CD4-positive, alpha-beta T cell treated with Interferon gamma for 1 hour (primary cell): Measurements from ENCODE around the gene RAB11FIP5.
A peak's percentile ranks its signal among the peaks of the same experiment; 100 is the strongest.

Experiments
- DNase-seq: peaks from one replicate; pipeline ENCODE4 v3.0.0-alpha.2; 2020

The RAB11FIP5 gene

DNA sequence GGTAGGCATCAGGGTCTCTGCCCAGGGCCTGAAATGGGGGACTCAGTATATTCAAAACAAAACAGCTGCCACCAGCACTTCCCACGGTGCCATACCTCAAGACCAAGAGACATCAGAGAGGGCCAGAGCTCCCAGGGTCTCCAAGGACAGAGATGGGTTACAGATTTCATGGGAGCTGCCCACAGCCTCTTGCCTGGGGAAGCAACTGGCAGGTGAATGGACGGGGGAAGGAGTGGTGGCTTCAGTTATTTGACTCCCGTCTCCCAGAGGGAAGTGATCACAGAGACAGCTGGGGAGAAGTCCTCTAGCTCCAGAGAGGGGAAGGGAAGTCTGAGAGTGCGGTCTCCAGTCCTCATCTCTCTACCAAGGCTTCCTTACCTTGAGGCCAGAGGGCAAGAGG is 25.4 kb downstream of the RAB11FIP5 start:
- DNase-seq = no peak

DNA sequence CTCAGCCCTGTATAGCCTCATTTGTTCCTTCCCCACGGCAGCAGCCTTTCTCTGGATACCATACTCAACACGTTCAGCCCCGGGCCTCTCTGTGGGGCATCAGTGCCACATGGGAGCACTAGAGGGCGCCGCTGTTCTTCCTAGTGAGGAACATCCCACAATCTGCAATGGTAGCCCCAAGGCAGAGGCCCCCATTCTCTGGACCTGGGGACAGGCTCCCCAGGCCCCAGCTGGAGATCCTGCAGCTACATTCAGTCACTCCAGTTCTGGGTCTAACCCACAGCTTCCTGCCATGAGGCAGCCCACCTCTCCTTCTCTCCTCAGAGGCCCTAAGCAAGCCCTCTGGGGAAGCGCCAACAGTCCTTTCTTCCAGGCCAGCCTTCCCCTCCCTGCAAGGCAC is 27.1 kb downstream of the RAB11FIP5 start:
- DNase-seq = peak; percentile 75

DNA sequence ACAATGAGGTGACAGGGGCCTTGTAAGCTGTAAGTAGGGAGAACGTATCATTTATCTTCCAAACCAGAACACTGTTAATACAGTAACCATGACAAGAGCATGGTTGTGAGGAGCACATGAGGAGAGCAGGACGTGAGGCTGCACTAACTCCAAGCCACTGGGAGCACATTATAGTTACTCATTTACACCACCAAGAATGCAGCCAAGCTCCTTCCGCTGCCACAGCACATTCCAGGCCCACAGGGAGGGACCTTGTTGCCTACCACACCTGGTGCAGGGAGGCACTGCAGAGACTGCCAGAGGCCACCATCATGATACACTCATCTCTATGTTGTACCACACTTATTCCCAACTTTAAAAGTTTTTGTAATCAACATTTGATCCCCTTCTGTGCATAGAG is 27.8 kb downstream of the RAB11FIP5 start:
- DNase-seq = no peak

DNA sequence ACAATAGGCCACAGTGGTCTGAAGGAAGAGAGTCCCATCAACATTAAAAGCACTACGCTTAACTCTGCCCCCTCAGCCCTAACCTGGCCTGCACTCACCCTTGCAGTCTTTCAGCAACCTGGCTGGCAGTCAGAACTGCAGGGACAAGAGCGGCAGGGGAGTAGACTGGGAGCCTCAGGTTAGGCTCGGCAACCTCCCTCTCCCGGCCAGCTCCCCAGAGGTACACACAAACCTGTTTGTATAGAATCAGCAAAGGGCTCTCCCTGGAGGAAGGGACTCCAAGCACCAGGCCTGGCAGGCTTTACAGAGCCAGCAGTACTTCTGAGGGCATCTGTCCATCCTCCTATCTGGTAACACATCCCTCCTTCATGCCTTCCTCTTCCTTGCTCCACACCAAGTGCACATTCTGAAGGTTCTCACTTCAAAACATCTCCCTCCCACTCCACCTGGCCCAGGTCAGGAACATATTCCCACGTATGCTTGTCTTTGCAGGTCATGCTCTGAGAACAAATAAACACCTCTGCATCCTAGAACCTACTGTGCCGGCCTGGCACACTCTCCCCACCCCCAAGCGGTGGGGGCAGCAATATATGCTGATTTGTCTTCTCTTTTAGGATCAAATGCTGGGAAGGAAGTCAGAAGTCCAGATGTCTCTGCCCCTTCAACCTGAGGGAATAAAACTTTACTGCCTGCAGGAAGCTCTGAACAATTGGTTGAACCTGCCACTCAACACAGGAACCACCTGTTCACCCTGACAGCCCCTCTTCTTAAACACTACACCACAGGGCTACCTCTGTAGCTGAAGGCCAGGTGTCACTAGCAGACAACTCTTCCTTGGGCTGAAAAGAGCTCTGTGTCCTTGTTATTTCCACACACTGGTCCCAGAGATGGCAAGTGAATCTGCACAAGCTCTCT is 28.6 kb downstream of the RAB11FIP5 start:
- no peak for DNase-seq

DNA sequence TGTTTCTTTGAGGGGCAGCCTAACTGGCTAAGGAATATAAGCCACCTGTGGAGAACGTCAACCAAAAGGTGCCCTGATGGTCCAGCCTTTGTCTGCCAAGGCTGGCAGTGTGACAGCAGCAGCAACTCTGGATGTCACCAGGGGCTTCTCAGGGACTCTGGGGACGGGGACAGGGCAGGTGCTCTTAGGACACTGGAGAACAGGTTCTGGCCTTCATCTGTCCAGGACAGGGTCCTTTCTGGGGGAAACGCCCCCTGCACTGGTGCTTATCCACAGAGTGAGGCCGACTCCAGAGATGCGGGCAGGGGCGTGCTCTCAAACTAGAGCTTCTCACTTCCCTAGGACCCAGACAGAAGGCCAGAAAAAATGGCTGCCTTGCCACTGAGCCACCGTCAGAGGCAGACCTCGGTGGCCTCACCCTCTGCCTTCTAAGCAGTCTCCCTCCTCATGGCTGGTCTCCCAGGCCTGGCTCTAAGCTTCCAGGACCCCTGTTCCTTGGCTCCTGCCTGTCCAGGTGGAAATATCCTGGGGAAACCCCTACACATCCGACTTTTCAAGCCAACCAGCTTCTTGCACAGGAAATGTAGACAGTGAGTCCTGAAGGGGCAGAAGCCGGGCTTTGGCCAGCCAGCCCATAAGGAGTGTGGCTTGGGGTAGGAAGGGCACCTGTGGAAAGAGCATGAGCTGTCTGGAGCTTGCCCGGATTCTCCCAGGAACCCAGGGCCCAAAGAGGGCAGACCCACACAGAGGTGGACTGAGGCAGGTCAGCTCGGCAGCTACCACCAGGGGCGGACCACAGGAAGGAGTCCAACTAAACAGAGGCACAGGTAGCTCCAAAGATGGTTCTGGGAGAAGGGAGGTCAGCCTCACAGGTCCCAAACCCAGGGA is 30.0 kb downstream of the RAB11FIP5 start:
- no peak for DNase-seq

DNA sequence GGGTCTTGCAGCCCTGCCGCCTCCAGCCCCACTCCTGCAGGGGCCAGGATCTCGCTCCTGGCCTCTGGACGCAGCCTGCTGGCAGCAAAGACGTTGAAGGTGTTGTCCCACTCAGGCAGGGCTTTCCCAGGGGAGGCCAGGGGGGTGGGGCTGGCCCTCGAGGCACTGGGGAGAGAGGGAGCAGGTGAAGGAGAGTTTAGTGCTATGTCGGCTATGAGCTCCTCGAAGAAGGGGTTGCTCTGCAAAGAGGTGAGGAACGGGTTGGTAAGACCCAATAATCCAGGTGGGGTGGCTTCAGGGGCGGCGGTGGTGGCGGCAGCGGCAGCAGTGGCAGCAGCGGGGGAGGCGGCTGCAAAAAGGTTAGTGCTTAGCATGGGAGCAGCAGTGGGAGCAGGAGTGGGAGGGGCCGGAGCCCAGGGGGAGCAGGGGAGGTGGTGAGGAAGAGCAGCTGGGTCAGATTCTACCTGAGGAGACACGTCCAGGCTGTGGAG is 31.5 kb downstream of the RAB11FIP5 start:
- DNase-seq = no peak

DNA sequence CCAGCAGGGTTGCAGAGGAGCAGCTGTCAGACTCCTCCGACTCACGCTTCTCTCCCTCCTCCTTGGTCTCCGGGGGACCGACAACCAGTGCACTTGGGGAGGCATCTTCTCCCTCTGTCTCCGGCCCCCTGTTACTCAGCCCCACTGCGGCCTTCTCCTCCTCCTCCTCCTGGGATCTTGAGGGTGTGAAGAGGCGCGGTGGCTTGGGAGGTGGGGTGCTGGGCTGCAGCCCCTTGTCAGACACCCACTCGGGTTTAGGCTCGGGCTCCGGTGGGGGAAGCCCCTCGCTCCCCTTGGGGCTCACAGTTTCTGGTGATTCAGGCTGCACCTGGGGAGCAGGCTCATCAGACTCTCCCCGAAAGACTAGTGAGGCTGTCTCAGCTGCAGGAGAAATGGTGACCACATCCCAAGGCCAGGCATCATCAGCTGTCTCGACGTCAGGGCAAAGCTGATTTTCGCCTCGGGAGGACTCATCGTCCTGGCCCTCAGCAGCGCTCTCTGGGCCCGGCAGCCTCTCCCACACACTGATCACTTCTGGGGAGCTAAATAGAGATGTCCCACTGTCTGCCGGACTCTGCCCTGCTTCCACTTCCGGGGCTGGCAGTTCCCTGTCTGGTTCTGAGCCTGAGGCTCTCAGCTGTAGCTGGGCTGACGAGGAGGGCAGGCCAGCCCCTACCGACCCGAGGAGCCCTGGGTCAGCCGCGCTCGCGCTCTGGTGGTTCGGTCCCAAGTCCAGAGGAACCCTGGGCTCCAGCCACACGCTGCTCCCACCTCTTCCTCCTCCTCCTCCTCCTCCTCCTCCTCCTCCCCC is 32.2 kb downstream of the RAB11FIP5 start:
- DNase-seq = no peak

DNA sequence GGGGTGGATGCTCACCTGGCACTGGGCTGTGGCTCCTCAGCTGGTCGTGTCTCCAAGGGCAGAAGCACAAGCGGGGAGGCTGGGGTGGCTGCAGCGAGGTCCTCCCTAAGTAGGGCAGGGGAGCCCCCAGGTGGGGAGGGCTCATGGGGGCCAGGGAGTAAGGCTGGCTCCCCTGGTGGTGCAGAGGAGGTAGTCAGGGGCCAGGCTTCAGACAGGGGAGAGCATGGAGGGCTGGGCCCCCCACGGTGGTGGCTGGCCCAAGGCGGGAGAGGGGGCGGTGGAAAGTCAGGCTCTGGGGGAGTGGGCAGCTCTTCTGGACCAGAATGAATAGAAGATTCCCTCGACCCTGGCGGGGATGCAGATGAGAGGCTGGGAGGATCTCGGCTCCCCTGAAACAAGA is 33.1 kb downstream of the RAB11FIP5 start:
- DNase-seq = no peak

DNA sequence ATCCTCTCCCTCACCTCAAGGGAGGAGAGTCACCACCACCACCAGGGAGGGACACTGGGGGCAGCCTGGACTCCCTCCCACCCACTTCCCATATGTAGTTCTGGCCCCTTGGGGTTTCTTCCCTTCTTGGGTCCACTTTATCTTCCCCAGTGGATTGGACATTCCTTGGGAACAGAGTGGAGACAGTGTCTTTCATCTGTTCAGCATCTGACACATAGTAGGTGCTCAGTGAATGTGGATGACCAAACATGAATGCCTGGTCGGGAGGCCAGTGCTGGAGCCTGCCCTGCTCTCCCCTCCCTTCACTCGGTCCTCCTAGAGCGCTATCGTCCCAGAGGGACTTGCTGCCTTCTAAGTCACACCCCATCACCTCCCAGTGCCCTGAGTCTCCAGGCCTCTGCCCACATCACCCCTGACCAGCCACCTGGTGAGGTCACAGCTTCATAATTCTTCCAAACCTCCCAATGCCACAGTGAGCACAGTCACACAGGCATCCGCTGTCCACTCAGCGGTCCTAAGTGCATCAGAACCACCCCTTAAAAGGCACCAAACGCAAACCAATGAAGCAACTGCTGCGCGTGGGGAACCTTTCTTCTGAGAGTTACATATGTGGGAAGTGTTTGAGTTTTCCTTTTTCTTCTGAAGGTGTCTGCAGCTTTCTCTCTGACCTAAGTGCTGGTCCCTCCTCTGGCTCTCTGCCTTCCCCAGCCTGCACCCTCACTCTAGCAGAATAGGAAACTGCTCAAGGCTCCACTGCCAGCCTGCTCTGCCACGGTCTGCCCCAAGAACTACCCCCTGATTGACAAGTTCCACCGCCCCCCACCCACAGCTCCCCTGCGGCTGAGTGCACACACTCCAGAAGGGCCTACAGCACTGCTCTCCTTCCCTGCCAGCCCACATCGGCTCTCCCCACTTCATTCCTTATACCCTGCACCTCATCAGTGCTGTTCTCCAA is 34.0 kb downstream of the RAB11FIP5 start:
- no peak for DNase-seq

DNA sequence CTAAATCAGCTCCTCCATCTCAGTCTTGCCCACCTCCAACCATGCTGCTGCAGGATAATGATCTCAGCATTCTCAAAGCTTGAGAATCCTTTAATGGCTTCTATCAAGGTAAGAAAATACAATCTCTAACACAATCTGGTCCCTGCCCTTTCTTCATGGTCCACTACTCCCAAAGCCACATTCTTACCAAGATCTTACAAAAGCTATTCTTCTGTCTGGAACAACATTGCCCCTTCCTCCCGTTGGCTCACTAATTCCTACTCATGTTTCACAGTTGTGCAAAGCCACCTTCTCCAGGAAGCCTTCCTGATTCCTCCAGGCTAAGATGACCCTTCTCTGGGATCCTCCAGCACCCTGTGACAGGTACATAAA is 35.3 kb downstream of the RAB11FIP5 start:
- DNase-seq = no peak

DNA sequence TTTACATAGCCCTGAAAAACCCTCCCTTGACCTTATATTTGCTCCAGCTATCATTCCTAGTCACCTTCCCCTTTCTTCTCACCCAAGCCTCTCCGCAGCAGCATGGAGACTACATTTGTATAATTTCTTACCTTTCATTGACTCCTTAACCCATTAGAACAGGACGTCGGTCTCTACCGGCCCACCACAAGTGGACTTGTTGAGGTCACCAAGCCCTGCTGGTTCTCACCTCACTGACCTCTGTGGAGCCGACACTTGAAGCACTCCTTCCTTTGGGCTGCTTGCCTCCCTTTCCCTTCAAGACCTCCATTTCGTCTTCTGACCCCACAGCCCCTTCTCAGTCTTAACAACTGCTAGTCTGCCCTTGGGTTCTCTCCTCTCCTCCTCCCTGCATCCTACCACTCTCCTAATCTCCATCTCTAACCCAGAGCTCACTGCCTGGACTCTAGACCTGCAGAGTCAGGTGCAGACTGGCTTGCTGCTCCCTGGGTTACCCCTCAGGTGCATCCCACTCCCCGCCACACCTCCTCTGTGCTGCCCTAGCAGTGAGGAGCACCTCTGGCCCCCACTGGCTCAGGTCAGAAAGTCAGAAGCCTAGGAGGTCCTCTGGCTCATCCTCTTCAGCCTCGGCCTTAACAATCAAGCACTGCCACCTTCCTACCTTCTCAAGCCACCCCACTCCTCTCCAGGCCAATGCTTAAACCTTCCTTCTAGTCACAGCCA is 35.9 kb downstream of the RAB11FIP5 start:
- no peak for DNase-seq

DNA sequence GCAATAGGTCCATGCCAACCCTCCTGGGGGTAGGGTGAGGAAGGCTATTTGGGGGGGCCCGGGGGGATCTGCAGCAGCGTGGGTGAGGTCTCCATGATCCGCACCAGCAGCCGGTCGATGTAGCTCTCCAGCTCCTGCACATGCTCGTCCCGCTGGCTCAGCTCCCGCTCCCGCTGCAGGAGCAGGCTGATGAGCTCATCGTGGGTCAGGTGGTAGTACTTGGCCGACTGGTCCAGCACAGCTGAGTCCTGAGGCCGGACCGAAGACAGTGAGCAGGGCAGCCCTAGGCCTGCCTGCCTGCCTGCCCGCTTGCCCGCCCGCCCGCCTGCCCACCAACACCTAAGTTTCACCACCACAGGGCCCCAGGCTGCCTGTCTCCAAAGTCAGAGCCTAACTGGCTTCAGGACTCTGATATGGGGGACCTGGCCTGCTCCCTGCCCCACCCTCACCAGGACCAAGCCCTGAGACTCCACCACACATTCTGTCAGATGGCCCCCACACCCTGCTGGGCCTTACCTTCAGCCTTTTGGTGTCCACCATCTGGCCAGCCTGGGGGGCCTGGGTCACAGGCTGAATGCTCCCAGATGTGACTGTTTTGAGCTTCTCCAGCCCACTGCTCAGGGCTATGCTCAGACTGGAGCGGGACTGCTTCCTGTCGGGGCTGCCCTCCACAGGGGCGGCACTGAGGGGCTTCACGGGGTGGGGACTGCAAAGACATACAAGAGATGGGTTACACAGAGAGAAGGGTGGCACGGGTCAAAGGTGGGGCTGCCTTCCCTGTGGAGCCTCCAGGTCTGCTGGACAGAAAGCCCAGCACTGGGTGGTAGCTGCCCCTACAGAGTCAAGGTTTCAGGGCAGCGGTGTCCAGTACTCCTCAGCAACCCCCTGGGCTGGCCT is 37.0 kb downstream of the RAB11FIP5 start:
- DNase-seq = no peak

DNA sequence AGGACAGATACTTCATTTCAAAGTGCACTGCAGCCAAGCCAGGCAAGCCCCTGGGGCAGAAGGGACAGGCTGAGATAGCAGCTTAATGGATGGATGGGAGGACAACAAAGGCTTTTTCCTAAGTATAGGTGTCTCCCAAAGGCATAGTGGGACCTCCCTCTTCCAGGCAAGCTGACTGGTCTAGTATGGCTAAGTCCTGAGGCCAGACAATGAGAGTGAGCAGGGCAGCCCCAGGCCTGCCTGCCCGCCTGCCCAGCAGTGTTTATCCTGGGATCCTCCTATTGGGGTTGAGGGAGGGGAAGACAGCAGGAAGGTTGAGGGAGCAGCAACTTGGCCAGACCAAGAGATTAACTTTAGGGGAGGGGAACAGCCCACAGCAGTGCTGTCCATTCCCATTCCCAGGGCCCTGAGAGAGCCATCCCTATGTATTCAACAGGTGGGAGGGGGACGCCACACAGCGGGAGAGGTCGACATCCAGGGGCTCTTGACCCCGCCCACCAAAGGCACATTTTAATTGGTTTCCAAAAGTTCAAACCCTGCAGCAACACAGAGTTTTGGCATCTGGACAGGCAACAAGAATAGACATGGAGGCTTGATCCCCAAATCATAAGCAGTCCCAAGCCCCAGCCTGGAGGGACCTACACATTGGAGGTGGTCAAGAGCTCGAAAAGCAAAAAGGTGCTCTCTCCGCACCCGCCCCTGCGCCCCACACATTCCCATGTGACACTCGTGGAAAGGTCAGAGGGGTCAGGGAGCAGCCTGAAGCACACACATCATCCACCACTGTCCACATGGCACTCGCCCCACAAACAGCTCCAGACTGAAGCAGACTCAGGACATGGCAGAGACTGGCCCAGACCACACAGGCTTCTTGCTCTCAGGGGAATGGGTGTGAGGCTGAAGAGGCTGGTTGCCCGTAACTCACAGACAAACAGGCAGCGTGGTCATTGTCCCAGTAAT is 38.4 kb downstream of the RAB11FIP5 start:
- no peak for DNase-seq

DNA sequence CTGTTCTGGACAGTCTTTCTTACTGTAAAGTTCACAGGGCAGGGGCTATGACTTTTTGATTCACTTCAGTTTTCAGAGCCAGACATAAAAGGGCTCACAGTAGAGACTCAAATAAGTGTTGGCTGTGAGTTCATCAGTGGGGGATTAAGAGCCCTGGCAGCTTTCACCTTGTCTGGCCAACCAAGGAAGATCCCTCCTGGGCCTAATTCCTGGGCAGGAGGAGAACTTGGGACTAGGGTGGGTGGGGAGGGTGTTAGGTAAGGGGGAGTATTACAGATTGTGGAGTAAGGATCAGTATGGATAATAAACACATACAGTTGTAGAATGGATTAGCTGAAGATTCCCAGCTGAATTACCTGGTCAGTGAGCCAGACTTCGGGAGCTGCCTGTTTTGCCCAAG is 40.3 kb downstream of the RAB11FIP5 start:
- DNase-seq = no peak

DNA sequence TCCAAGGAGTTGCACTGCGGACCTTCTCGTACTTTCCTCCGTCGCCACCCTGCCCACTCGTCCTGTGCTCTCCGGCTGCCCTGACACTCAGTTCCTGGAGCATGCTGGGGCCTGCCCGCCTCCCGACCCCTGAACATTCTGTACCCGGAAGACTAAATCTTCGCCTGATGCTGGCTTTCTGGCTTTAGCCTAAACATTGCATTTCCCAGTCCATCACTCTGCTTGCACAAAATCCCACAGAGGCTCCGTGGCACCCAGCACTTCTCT is 40.7 kb downstream of the RAB11FIP5 start:
- no peak for DNase-seq

DNA sequence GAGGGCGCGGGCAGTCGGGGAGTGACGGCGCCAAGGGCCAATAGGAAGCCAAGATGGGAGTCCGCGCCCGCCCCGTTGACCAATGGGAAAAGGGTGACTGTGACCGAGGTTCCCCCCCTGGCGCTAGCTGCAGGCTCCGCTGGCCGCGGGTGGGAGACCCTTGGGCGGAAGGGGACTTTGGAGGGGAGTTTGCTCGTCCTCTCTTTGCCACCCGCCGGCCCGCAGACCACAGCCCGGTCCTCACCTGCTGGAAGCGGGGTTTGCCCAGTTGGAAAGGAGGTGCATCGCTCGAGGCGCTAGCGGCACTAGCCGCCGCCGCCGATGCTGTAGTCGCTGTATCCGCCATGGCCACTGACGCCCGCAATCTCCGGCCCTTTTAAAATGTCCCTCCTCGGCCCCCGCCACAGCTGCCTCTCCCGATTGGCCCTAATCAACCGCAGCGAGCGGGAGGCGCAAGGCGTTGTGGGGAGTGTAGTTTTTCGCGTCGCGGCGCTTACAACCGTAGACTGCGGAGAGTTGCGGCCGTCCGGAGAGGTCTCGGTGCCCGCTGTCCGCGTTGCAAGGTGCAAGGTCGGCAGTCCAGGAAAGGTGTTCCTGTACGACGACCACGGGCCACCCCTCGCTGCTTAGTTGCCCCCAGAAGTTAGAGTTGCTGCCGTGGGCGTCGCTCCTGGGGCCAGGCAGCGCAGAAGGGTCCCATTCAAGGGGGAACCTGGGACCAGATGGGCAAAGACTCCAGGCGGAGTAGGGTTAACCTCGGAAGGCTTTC is 41.2 kb downstream of the RAB11FIP5 start, which contains the start of gene SFXN5:
TSS of gene SFXN5 (minus strand) at position 353 of the 769 bp plus-strand sequence. CDS start at position 346, 7 bp downstream.
- DNase-seq = peak; percentile 92

DNA sequence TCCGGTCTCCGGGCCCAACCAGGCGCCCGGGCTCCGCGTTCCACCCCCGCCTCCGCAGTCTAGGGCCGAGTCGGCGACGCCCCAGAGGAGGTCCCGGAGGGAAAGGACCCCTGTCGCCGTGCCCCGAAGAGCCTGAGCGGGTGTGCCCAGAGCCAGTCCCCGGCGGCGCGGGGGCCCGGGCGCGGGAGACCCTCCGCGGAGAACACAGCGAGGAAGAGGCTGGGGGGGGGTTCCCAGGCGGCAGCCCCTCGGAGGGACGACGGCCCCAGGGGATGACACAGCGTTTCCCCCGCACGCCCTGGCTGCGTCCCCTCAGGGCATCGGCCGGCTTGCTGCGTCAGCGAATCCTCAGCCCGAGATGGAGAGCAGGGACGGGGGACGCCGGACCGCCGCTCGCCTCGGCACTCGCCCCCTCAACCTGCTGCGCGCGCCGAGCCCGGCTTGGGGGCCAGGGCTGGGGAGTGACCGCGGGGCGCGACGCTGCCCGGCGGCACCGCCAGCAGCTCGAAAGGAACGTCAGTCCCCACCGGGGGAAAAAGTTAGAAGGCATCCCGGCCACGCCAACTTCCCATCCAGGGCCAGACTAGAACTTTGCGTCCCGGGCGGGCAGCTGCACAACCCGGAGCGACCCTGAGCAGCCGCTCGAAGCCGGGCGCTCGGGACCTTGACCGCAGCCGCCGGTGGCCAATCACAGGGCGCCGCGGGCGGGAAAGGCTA is 41.9 kb downstream of the RAB11FIP5 start:
- no peak for DNase-seq
